Skeletal muscle tissue (tissue), 4 donors: Measurements from ENCODE around the gene TEX19. TPM values are rescaled to one million over a fixed set of nuclear protein-coding genes. Genes with fewer than 3 reads are reported as not detected.
"Not testable (repeated sequence)": the region's sequence is repeated elsewhere in the genome, so short reads cannot be mapped to it uniquely, and the experiment has no call there.

Experiments
- H3K27ac ChIP-seq: one replicate; pipeline ENCODE4 v1.7.0; 2013; ENCODE audit warnings: mild to moderate bottlenecking, low read depth, low read length, inconsistent platforms
- H3K27me3 ChIP-seq, 3 donors: one replicate each; pipeline ENCODE4 v1.7.0; 2013; ENCODE audit warnings: low read length in 3 of 3; ENCODE audit not compliant: control insufficient read depth in 3 of 3, insufficient read depth in 3 of 3
- H3K36me3 ChIP-seq, 3 donors: one replicate each; pipeline ENCODE4 v1.7.0; 2013; ENCODE audit warnings: low read length in 3 of 3; ENCODE audit not compliant: control insufficient read depth in 3 of 3, insufficient read depth in 3 of 3
- H3K4me1 ChIP-seq, 3 donors: one replicate each; pipeline ENCODE4 v1.7.0; 2013; ENCODE audit warnings: low read length in 3 of 3, mild to moderate bottlenecking in 3 of 3; ENCODE audit not compliant: control insufficient read depth in 3 of 3, insufficient read depth in 3 of 3
- H3K4me3 ChIP-seq, 3 donors: one replicate each; pipeline ENCODE4 v1.7.0; 2013; ENCODE audit warnings: low read length in 3 of 3
- H3K9ac ChIP-seq, 3 donors: one replicate each; pipeline ENCODE4 v1.7.0; 2013; ENCODE audit warnings: low read length in 3 of 3, mild to moderate bottlenecking in 3 of 3, moderate library complexity in 2 of 3, low read depth in 1 of 3
- H3K9me3 ChIP-seq, 3 donors: one replicate each; pipeline ENCODE4 v1.7.0; 2013; ENCODE audit warnings: low read length in 3 of 3; ENCODE audit not compliant: control insufficient read depth in 3 of 3
- total RNA-seq: library from RNA; depleted of rRNA; stranded (reverse); fragments of >200 nt; gene quantifications from one replicate; pipeline ENCODE4 v1.2.3, GENCODE V29; 2014
- donor health status: Osteomylitis.

TEX19 gene
- total RNA-seq, 1 donor from 2014 or later = 0.52 TPM

- H3K27me3 ChIP-seq = peaks cover 30 to 49% (median 44%) of the 10 kb centered on the region in 3 donors
Measured at GRCh38 chr17:82371333-82372248, 12.5 kb downstream of the TEX19 start, which contains the start of gene UTS2R. Gene UTS2R (plus strand): TSS chr17:82371765. CDS start chr17:82374325, 2,560 bp downstream.

DNA sequence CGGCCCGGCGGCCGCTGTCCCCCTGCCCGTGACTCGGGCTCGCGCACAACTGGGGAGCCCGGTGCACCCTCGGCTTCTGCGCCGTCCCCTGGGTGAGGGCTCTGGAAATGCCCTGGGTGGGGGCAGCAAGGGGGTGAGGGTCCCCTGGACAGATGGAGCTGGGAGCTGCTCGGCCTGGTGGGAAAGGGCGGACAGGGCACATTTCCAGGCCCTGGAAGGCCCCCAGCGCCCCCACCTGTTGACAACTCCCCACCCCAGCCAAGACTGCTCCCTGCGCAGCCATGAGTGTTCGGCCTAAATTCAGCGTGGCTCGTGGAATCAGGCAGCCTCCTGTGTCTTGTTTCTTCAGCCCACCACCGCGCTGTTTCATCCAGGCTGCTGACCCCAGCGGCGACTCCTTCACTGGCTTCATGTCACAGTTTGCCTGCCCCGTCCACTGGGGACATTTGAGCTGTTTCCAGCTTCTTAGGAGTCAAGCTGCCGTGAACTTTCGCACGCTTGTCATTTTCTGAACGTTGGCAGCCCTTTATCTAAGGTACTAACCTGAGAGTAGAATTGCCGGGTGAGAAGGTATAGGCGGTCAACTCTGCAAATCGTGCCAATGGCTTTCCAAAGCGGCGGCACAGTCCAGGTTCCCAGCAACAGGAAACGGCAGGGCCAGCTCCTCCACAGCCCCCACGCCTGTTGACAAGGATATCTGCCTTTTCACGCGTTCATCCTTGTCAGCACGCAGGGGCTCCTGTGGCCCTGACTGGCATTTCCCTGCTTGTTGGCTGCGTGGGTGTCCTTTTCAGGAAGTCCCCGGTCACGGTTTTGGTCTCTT lies 13.4 kb downstream of the TEX19 start:
- Histone ChIP-seq H3K4me3 (peak overlapping the region in 1 of 3 donors; percentile 14), H3K4me1 (peaks cover 8 to 23% (median 16%) of the 10 kb centered on the region in 3 donors), H3K9me3 (no peaks in the 10 kb centered on the region), H3K27ac (no peak overlapping the region), H3K36me3 (no peaks in the 10 kb centered on the region), H3K27me3 (peaks cover 30 to 49% (median 44%) of the 10 kb centered on the region in 3 donors), H3K9ac (no peak overlapping the region)

More at GRCh38 chr17:82371333-82372248, 12.5 kb downstream of the TEX19 start, which contains the start of gene UTS2R:
- Histone ChIP-seq H3K36me3 (no peaks in the 10 kb centered on the region), H3K4me3 (peak within 1 kb of the TSS; percentile 52 to 71 (median 65)), H3K9me3 (no peaks in the 10 kb centered on the region), H3K27ac (no peak within 1 kb of the TSS), H3K4me1 (peaks cover 8 to 23% (median 16%) of the 10 kb centered on the region in 3 donors), H3K9ac (peak within 1 kb of the TSS in 2 of 3 donors; percentile 40 to 57)

DNA sequence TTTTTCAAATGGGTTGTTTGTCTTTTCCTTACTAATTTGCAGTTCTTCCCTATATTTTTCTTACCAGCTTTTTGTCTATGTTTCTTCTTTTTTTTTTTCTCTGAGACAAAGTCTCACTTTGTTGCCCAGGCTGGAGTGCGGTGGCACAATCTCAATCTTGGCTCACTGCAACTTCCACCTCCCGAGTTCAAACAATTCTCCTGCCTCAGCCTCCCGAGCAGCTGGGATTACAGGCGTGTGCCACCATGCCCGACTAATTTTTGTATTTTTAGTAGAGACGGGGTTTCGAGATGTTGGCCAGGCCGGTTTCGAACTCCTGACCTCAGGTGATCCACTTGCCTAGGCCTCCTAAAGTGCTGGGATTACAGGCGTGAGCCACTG lies 14.0 kb downstream of the TEX19 start:
- not testable (repeated sequence) for H3K27ac ChIP-seq, H3K4me3 ChIP-seq, H3K9ac ChIP-seq, H3K36me3 ChIP-seq, H3K9me3 ChIP-seq
- peaks cover 27 to 52% (median 42%) of the 10 kb centered on the region in 3 donors for H3K27me3 ChIP-seq
- H3K4me1 ChIP-seq = peaks cover 9 to 25% (median 17%) of the 10 kb centered on the region in 3 donors

GRCh38 chr17:82373731-82374625 lies 14.9 kb downstream of the TEX19 start:
- no peaks in the 10 kb centered on the region for H3K36me3 ChIP-seq
- no peak overlapping the region for H3K9ac ChIP-seq
- no peak overlapping the region for H3K4me3 ChIP-seq
- peaks cover 13 to 34% (median 25%) of the 10 kb centered on the region in 3 donors for H3K4me1 ChIP-seq
- H3K27ac ChIP-seq = no peak overlapping the region
- no peaks in the 10 kb centered on the region for H3K9me3 ChIP-seq
- H3K27me3 ChIP-seq = peaks cover 34 to 61% (median 51%) of the 10 kb centered on the region in 3 donors

DNA sequence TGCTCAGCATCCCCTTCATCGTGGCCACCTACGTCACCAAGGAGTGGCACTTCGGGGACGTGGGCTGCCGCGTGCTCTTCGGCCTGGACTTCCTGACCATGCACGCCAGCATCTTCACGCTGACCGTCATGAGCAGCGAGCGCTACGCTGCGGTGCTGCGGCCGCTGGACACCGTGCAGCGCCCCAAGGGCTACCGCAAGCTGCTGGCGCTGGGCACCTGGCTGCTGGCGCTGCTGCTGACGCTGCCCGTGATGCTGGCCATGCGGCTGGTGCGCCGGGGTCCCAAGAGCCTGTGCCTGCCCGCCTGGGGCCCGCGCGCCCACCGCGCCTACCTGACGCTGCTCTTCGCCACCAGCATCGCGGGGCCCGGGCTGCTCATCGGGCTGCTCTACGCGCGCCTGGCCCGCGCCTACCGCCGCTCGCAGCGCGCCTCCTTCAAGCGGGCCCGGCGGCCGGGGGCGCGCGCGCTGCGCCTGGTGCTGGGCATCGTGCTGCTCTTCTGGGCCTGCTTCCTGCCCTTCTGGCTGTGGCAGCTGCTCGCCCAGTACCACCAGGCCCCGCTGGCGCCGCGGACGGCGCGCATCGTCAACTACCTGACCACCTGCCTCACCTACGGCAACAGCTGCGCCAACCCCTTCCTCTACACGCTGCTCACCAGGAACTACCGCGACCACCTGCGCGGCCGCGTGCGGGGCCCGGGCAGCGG lies 15.7 kb downstream of the TEX19 start:
- no peaks in the 10 kb centered on the region for H3K9me3 ChIP-seq
- no peak overlapping the region for H3K4me3 ChIP-seq
- no peak overlapping the region for H3K27ac ChIP-seq
- peaks cover 13 to 34% (median 25%) of the 10 kb centered on the region in 3 donors for H3K4me1 ChIP-seq
- H3K27me3 ChIP-seq = peaks cover 36 to 61% (median 50%) of the 10 kb centered on the region in 3 donors
- H3K36me3 ChIP-seq = no peaks in the 10 kb centered on the region
- no peak overlapping the region for H3K9ac ChIP-seq

- Histone ChIP-seq H3K9me3 (no peaks in the 10 kb centered on the region), H3K27ac (no peak overlapping the region), H3K36me3 (no peaks in the 10 kb centered on the region), H3K4me3 (no peak overlapping the region), H3K4me1 (peaks cover 11 to 31% (median 27%) of the 10 kb centered on the region in 3 donors), H3K9ac (no peak overlapping the region), H3K27me3 (peaks cover 39 to 61% (median 49%) of the 10 kb centered on the region in 3 donors)
Measured at GRCh38 chr17:82375359-82376041, 16.5 kb downstream of the TEX19 start.

DNA sequence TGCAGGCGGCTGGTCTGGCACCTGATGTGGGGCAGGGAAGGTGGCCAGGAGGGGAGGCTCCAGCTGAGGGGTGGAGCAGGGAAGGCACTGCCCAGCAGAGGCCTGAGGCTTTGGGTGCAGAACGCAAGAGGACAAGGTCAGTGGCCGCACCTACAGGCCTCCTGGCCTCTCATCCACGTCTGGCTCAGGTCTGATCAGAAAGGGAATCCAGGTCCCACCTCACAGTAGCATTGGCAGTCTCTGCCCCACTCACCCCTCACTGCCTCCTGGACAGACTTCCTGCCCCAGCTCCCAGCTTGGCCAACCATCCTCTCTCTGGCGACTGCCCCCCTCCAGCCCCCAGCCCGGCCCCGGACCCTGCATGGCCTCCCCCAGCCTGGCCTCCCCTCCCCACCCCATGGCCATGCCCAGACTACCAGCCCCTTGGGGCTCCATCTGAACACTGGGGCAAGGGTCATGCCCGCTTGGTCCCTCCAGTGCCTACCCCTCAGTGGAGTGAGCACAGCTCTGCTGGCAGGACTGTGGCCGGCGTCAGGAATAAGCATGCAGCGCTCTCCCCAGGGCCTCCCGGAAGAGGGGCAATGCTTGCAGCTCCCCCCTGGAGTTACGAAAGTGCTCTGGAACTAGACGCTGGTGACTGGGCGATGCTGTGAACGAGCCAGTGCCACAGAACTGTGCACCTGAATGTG lies 17.1 kb downstream of the TEX19 start:
- Histone ChIP-seq H3K9me3 (no peaks in the 10 kb centered on the region), H3K36me3 (no peaks in the 10 kb centered on the region), H3K4me3 (no peak overlapping the region), H3K4me1 (peaks cover 13 to 31% (median 21%) of the 10 kb centered on the region in 3 donors), H3K9ac (no peak overlapping the region), H3K27me3 (peaks cover 39 to 61% (median 49%) of the 10 kb centered on the region in 3 donors), H3K27ac (no peak overlapping the region)

GRCh38 chr17:82377294-82377693 lies 18.2 kb downstream of the TEX19 start:
- not testable (repeated sequence) for H3K4me3 ChIP-seq, H3K9ac ChIP-seq, H3K9me3 ChIP-seq, H3K27ac ChIP-seq, H3K36me3 ChIP-seq
- peaks cover 39 to 57% (median 51%) of the 10 kb centered on the region in 3 donors for H3K27me3 ChIP-seq
- H3K4me1 ChIP-seq = peaks cover 17 to 27% (median 20%) of the 10 kb centered on the region in 3 donors
